T-helper 1 cell treated with Interleukin-12 subunit alpha and Interleukin-12 subunit beta and Interleukin-4 antibody, amounts not matched to agents 30 ng/mL and 1 ng/mL, for 36 hours (primary cell): ENCODE results near the gene QRICH1. TPM values are rescaled to one million over a fixed set of nuclear protein-coding genes. Genes with fewer than 3 reads are reported as not detected.

Experiments used
- intact Hi-C: fragments of 100-400 bp; cut with micrococcal nuclease; formaldehyde crosslinking; loops from one replicate; pipeline ENCODE4 v1.15.1; 2024
- total RNA-seq: library from RNA; stranded (reverse); gene quantifications from 2 replicates; pipeline ENCODE4 v1.2.3, GENCODE V29; 2022

Gene QRICH1
- total RNA-seq, 1 donor from 2014 or later: 150 TPM

DNA sequence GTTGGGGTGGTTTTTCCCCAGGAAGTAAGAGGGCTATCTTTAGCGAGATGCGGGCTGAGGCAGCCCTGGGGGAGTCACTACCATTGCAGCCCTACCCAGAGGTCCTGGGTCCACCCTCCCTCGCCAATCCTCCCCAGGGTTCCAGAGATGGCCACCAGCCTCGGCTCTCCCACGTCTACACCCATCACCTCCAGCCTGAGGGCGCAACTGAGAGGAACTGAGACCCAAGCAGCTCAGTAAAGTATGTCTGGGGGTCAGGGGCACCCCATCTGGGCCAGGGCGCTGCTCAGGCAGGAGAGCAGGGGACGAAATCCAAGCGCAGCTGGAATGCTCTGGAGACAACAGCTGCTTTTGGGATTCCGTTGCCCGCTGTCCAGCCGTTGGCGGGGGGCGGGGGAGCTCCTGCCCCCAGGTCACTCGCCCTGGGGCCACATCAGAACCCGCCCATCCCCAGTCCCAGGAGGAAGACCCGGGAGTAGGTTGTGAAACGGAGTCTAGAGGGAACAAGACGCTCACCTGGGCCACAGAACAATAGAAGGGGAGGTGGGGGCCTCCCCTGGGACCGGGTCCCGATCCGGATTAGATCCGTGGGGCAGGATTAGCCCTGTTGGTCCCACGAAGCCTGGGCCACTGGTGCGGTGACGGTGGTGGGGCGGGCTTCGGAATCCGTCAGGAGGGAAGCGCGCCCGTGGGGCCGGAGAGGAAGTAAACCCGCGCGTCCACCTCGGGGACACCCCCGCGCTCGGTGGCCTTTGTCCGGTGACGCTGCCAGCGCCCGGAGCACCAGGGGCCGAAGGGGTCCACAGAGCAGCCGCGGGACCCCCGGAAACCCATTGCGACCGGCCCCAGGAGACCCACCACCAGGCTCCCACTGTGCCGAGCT is 73.3 kb downstream of the QRICH1 start:
- intact Hi-C loops: loop anchor here (1.0 to 10.0 kb wide), 15 partner anchors 9 to 1274 kb away; partner anchors contain the start of genes ARIH2, CCDC71, CDC25A and GMPPB

DNA sequence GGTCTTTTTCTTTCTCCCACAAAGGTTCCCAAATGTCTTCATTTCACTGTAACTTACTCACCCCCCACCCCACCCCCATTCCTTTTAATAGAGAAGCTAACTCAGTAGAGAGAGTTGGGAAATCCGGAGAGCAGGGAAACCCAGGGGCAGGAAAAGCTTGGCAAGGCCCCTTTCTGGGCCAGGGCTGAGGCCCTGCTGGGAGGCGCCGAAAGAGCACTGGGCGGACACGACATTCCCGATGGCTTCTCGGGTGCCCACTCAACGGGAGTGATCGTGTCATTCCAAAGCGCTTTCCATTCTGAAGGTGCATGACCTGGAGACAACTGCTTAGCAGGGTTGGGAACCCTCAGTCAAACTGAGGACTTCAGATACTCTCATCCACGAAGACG is 73.9 kb downstream of the QRICH1 start:
- intact Hi-C loops: loop anchor here (2.0 to 10.0 kb wide), 5 partner anchors 121 to 1275 kb away; partner anchors contain the start of genes CDC25A, GMPPB, HYAL3 and IFRD2

DNA sequence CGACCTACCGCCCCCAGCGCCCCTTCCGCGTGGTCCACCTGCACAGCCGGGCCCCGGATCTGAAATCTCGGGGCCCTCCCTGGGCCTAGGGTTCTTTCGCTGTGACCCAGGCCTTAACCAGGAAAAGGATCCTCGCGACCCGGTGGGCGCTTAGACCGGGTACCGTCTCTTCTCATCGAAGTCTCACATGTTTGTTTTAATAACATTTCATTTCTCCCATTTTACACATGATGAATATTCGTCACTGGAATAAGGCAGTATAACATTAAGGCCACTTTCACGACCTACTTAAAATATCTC is 75.2 kb downstream of the QRICH1 start:
- intact Hi-C loops: no loop called here

DNA sequence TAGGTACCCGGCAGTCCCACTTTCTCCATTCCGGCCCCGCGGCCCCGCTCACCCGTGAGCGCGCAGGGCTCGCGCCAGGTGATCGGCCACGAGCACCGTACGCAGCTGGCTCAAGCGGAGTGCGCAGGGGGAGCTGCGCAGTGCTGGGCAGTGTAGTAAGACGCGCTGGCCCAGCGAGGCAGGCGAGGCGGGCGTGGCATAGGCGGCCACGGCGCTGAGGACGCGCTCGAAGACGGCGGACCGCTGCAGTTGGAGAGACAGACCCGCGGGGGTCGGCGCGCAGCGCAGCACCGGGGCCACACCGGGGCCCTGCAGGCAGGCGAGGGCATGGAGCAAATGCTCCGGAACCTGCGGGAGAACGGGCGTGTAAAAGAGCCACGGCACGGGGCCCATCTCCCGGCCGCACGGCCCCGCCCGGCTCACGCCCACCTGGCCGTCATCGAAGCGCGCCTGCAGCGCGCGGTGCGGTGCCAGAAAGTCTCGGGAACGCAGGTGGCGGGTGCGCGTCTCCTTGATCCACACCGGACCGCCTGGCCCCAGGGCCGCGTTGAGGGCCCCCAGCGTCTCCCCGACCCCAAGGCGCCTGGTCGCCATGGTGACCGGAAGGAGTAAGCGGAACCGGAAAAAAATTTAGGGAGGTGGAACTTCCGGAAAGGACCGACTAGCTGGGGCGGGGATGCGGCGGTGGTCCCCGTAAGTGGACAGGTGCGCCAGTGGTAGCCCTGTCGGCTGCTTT is 75.7 kb downstream of the QRICH1 start, which contains the start of gene DALRD3:
TSS of gene DALRD3 (minus strand) at position 610 of the 736 bp plus-strand sequence. CDS start at position 594, 16 bp downstream.
- intact Hi-C loops: no loop called here

DNA sequence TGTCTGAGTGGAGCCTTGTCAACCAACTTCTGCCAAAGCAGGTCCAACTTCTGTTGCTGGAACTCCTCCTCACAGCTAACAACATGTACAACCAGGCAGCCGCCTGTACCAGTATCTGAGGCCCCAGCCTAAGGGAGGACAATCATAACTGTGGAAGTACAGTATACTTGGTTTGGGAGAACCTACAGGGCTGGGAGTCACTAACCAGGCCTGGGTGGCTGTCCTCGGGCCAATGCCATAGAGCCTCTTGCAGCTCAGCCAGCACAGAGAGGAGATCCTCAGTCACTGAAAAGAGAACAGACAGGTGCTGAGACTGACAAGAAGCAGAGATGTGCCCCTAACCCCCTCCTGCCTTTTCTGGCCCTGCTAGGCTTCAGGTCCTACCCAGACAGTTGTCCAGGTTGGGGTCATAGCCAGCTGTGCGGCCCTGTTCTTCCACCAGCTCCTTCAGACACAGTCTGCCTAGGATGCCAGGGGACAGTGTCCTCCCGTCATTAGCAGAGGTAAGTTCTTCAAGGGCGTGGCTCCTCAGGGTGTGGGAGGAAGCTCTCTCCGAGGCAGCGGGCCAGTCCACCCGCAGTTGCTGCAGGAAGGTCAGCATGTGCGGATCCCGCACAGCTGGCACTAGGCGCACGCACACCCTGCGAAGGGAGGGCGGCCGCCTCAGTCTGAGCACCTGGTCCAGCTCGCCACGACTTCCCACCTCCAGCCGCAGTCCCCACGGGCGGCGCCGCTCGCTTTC is 76.5 kb downstream of the QRICH1 start:
- intact Hi-C loops: no loop called here

DNA sequence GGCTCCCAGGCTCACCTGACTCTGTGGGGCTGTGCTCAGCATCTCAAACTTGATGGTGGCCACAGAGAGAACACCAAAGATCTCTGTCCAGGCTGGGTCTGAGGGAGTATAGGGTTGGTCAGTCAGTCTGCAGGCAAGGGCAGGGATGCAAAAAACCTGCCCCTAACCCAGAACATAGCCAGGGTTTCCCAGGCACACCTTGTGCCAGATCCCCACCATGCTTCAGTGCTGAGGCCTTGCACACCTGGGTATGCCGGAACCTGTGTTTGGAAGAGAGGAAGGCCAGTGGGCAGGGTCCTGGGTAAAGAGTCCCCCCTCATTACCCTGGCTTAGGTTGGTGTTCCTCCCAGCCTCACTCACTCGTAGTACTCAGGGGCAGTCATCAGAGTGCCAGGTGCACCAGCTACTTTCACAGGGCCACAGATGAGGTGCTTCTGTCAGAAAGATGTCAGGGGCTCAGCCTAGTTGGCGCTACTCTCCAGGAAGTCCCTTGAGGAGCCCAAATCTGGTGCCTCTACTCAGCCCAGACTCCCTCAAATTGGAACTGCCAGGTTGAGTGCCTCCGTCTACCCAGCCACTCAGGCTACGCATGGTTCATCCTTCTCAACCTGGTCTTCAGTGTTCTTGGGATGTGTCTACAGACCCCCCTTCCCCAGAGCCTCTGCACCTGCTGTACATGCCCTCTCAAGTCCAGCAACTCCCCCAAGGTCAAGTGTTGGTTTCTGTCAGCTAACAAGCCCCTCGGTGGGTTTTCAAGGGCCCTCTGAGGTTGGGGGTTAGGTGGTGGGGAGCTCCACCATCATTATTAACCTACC is 77.2 kb downstream of the QRICH1 start:
- intact Hi-C loops: no loop called here

DNA sequence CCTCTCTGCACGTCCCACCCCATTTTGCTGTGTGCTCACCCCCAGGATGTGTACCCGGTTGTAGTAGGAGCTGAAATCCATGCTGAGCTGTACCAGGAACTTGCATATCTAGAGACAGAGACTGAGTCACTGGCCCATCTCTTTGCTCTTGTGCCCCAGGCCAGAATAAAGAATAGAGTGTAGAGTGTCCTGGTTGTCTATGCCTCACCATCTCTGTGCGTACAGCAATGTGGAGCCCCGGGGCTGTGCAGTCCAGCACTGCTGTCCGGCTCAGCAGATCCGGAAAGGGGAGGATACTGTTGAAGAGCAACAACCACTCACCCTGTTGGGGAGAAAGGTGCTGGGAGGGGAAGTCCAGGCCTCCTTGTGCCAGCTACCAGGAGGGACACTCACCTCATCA is 78.1 kb downstream of the QRICH1 start:
- intact Hi-C loops: no loop called here

DNA sequence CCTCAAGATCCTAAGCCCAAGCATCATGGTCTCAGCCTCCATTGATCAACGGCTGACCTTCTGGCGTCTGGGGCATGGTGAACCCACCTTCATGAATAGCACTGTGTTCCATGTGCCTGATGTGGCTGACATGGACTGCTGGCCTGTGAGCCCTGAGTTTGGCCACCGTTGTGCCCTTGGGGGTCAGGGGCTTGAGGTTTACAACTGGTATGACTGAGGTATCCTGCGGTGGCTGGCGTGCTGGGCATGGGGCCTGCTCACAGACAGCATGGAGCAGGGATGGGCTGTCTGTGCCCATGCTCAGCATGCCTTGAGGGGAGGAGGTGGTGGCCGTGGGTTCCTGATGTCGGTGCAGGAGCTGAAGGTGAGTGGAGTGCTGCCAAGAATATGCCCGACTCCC is 78.8 kb downstream of the QRICH1 start:
- intact Hi-C loops: no loop called here

DNA sequence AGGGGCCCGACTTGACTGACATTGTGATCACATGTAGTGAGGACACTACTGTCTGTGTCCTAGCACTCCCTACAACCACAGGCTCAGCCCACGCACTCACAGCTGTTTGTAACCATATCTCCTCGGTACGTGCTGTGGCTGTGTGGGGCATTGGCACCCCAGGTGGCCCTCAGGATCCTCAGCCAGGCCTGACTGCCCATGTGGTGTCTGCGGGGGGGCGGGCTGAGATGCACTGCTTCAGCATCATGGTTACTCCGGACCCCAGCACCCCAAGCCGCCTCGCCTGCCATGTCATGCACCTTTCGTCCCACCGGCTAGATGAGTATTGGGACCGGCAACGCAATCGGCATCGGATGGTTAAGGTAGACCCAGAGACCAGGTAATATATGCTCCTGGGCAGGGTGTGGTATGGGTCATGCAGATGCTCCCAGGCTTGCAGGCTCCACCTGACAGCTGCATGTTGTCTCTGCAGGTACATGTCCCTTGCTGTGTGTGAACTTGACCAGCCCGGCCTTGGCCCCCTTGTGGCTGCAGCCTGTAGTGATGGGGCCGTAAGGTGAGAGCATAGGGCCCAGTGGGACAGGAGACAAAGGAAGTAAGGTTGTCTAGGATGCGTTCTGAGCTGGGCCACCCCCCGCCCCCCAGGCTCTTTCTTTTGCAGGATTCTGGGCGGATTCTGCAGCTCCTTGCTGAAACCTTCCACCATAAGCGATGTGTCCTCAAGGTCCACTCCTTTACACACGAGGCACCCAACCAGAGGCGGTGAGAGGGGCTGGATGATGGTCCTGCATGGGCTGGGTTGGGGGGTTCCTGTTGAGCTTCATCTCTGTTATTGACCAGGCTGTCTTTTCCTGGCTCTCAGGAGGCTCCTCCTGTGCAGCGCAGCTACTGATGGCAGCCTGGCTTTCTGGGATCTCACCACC is 79.9 kb downstream of the QRICH1 start:
- intact Hi-C loops: loop anchor here (1.0 kb wide), 1 partner anchor 26 kb away; no protein-coding TSS in a partner anchor

DNA sequence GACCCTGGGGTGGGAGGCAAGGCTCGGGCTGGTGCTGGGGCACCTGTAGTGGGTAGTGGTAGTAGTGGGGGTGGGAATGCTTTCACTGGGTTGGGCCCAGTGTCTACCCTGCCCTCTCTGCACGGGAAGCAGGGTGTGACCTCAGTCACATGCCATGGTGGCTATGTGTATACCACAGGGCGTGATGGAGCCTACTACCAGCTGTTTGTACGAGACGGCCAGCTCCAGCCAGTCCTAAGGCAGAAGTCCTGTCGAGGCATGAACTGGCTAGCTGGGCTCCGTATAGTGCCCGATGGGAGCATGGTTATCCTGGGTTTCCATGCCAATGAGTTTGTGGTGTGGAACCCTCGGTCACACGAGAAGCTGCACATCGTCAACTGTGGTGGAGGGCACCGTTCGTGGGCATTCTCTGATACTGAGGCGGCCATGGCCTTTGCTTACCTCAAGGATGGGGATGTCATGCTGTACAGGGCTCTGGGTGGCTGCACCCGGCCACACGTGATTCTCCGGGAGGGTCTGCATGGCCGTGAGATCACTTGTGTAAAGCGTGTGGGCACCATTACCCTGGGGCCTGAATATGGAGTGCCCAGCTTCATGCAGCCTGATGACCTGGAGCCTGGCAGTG is 80.6 kb downstream of the QRICH1 start:
- intact Hi-C loops: no loop called here

DNA sequence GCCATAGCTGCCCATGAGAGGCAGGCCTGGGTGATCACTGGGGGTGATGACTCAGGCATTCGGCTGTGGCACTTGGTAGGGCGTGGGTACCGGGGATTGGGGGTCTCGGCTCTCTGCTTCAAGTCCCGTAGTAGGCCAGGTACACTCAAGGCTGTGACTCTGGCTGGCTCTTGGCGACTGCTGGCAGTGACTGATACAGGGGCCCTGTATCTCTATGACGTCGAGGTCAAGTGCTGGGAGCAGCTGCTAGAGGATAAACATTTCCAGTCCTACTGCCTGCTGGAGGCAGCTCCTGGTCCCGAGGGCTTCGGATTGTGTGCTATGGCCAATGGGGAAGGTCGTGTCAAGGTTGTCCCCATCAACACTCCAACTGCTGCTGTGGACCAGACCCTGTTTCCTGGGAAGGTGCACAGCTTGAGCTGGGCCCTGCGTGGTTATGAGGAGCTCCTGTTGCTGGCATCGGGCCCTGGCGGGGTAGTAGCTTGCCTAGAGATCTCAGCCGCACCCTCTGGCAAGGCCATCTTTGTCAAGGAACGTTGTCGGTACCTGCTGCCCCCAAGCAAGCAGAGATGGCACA is 81.3 kb downstream of the QRICH1 start:
- intact Hi-C loops: no loop called here

DNA sequence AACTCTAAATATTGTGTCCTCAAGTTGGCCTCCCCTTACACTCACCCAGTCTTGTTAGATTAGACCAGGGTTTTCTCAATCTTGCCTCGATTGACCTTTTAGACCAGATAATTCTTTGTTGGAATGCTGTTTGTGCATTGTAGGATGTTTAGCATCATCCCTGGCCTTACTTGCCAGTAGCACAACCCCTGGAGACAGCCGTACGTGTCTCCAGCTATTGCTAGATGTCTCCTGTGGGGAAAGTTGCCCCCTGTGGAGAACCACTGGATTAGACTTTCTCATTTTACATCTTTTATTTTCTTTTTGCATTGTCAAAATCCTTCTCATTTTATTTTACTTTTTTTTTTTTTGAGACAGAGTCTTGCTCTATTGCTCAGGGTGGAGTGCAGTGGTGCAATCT is 84.5 kb downstream of the QRICH1 start:
- intact Hi-C loops: loop anchor here (5.0 to 10.0 kb wide), 6 partner anchors 347 to 928 kb away; partner anchors contain the start of genes APEH, CELSR3, RHOA and TCTA

DNA sequence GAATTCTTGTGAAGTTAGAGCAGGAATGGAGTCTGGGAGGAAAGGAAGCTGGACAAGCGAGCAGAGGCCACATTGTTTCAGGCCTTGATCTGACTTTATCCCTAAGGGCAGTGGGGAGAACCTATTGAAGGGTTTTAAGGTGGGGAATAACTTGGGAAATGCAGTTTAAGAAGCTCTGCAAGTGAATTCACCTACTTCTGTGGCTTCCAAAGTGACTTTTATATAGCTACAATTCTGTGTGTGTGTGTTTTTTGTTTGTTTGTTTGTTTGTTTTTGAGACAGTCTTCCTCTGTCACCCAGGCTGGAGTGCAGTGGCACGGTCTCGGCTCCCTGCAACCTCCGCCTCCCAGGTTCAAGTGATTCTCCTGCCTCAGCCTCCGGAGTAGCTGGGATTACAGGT is 85.2 kb downstream of the QRICH1 start:
- intact Hi-C loops: loop anchor here (1.0 to 10.0 kb wide), 7 partner anchors 112 to 929 kb away; partner anchors contain the start of genes APEH, CELSR3, RHOA and TCTA

DNA sequence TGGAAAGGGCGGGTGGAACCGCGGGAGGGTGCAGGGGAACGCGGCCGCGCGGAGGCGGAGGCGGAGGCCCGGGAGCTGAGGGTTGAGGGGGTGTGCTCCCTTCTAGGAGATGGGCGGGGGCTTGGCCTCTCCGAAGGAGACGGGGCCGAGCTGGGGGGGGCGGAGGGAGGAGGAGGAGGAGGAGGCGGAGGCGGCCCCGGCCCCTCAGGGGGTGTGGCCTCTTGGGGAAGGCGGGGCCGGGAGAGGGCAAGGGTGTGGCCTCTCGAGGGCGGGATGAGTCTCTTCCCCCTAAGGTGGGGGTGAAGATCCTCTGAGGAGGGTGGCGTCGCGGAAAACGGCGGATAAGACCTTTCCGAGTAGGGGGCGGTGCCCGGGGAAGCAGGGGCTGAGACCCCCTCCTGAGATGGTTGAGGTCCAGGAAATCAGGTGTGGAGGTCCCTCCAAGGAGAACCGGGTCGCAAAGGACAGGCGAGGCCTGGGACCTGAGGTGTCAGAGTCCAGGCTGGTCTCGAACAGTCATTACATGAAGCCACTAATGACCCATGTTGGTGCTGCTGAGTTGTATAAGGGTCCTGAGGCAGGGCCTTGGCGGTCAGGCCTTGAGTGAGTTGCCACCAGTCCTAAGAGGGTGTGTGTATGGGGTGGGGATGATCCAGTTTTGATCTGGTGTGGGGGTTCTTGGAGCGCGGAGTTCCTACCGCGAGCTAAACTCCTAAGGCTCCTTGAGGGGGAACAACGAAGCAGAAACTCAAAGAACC is 85.9 kb downstream of the QRICH1 start:
- intact Hi-C loops: loop anchor here (1.0 to 10.0 kb wide), 15 partner anchors 13 to 929 kb away; partner anchors contain the start of genes APEH, ARIH2, CELSR3 and IMPDH2

DNA sequence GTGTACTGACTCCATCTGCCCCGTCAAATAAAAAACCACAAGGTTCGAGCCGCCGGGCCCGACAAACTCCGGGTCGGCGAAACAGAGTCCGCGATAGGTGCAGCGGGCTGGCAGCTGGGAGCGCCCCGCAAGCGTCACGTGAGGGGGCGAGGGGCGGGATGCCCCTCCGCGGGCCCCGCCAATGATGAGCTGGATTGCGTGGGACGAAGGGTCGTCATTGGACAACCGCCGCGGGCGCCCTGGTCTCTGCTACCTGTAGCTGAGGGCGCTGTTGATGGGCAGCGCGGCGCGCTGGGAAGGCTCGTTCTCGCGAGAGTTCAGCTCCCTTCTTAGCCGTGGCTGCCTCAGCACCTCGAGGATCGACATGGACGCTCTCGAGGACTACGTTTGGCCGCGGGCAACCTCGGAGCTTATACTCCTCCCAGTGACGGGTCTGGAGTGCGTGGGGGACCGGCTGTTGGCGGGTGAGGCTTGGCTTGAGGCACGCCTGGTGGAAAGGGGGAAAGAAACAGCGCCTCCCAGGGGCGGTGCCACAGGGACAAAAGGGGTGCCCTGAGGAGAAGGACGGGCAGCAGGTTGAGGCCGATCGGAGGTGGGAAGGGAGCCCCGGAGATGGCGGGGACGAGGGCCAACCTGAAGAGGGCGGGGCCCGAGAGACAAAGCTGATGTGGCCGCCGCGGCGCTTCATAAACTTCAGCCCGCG is 86.7 kb downstream of the QRICH1 start, which contains the start of gene WDR6:
TSS of gene WDR6 (plus strand) at position 324 of the 703 bp plus-strand sequence. CDS start at position 365, 41 bp downstream.
- intact Hi-C loops: loop anchor here (1.0 to 10.0 kb wide), 14 partner anchors 14 to 930 kb away; partner anchors contain the start of genes APEH, ARIH2, CELSR3 and IMPDH2

DNA sequence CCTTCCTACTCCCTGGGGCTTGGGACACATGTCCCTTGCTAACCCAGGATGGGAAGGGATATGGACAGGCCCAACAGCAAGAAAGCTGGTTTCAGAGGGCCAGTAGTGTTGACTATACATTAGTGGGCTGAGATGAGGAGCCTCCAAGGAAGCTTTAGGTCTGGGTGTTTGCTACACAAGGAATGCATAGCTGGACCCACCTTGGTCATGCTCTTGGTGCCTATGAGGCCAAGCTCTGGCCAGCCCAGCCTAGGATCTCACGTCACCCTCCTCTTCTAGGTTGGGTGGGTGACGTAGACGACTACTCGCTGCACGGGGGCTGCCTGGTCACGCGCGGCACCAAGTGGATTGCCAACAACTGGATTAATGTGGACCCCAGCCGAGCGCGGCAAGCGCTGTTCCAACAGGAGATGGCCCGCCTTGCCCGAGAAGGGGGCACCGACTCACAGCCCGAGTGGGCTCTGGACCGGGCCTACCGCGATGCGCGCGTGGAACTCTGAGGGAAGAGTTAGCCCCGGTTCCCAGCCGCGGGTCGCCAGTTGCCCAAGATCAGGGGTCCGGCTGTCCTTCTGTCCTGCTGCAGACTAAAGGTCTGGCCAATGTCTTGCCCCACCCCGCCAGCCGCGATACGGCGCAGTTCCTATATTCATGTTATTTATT is 87.3 kb downstream of the QRICH1 start:
- intact Hi-C loops: loop anchor here (1.0 to 10.0 kb wide), 14 partner anchors 15 to 931 kb away; partner anchors contain the start of genes APEH, ARIH2, CELSR3 and IMPDH2
